ENCODE measurements around the gene TAS2R41. TPM values are rescaled to one million over a fixed set of nuclear protein-coding genes. Genes with fewer than 3 reads are reported as not detected.

TAS2R41 gene
- total RNA-seq = not detected in 2 replicates

GRCh38 chr7:143477501-143478150 lies at the start of gene TAS2R41:
Gene TAS2R41 (plus strand): TSS chr7:143477873. CDS start chr7:143477873, 0 bp downstream.

GRCh38 chr7:143443153-143443552 lies 34.5 kb upstream of the TAS2R41 start, which contains the start of gene TAS2R60:
Gene TAS2R60 (plus strand): TSS chr7:143443453. CDS start chr7:143443453, 0 bp downstream.

Other genes with a start within 250 kb of the TAS2R41 start
- gene GSTK1, start 214.4 kb upstream of the TAS2R41 start, total RNA-seq = 154 and 185 TPM in 2 replicates
- not detected in 2 replicates for gene TMEM139, start 192.9 kb upstream of the TAS2R41 start, total RNA-seq
- gene CASP2, start 189.5 kb upstream of the TAS2R41 start, total RNA-seq = 7.2 and 10.1 TPM in 2 replicates
- not detected in 2 replicates for gene CLCN1, start 161.8 kb upstream of the TAS2R41 start, total RNA-seq
- gene FAM131B, start 115.2 kb upstream of the TAS2R41 start, total RNA-seq = 0.53 and 1.2 TPM in 2 replicates
- gene ZYX, start 96.5 kb upstream of the TAS2R41 start, total RNA-seq = 201 and 204 TPM in 2 replicates
- not detected in 2 replicates for gene EPHA1, start 69.0 kb upstream of the TAS2R41 start, total RNA-seq
- gene TAS2R60, start 34.4 kb upstream of the TAS2R41 start, total RNA-seq = not detected in 2 replicates
- not detected in 2 replicates for gene CTAGE15, start 93.9 kb downstream of the TAS2R41 start, total RNA-seq
- gene TCAF2, start 143.1 kb downstream of the TAS2R41 start, total RNA-seq = 0.89 and 3.2 TPM in 2 replicates

All from myometrial cell (primary cell).